LHCN-M2 (cell line): ENCODE measurements around the gene EVA1A. TPM values are rescaled to one million over a fixed set of nuclear protein-coding genes. Genes with fewer than 3 reads are reported as not detected.
A peak's percentile ranks its signal among the peaks of the same experiment; 100 is the strongest.

ENCODE experiments used
- DNase-seq: peaks from one replicate; pipeline ENCODE4 v3.0.0-alpha.2; 2012; ENCODE audit warnings: low read depth
- total RNA-seq: library from RNA; depleted of rRNA; stranded (reverse); fragments of >200 nt; gene quantifications from 2 replicates; pipeline ENCODE4 v1.2.3, GENCODE V29; 2014

The EVA1A gene
- total RNA-seq, 1 experiment from 2014 or later: 21.4 TPM

DNA sequence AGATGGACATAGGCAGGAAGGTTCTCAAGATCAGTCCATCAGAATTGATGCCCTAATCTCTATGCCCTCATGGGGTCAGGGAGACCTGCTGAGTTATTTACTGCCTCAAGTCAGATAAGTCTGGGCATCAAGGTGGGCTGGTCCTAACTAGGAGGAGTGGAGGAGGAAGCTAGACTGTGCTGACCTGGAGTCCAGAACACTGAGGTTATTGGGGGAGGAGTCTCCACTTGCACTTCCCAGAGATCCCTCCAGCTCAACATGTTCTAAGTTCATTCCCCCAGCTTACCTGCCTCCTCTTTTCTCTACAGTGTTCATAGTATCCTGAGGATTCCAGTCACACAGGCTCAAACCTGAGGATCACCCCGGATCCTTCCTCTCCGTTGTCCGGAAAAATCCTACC, 19.3 kb downstream of the EVA1A start:
- no peak for DNase-seq

DNA sequence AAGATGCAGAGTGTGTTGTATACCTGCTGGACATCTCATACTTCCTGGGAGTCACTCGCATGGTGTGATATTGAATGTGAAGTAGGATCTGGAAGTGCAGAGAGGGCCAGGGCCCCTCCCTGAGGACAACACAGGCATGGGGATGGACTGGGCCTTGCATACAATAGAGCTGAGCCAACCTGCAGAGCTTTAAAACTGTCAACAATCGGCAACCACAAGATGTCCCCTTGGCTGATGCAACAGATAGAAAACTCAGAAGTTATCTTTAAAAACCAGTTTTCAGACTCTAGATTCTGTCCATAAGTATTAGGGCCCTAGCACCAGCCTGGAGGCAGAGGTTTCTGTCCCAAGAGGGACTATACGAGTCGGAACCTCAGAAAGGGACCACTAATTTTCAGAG, 19.7 kb downstream of the EVA1A start:
- no peak for DNase-seq

DNA sequence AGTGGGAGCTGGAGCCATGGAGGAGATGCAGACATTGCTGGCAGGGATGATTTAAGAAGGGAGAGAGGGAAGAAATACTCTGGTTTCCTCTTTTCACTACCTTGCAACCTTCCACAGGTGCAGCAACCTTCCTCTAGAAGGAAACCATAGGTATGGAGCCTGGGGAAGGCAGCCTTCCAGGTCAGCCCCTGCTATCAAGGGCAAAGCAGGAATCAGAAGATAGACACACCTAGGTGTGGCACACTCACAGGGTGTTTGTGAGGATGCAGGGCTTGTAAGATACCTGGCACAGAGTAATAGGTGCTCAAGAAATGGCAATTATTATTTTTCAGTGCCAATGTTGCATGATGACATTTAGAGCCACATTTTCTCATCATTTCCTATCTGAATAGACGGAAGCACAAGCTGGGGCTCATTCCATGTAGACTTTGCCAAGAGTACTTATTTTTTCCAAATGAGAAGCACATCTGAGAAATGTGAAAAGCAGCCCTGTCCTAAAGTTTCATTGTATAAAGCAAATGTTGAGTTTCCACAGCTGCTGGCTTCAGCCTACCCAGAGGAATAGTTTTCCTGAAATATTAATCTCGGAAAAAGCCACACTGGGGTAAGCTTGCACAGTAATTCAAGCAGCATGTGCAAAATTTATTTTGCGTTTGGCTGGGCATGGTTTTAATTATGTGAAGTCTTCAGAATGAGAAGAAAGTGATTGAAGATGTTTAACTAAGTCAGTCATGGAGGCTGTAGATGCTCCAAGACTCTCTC, 20.6 kb downstream of the EVA1A start:
- no peak for DNase-seq

DNA sequence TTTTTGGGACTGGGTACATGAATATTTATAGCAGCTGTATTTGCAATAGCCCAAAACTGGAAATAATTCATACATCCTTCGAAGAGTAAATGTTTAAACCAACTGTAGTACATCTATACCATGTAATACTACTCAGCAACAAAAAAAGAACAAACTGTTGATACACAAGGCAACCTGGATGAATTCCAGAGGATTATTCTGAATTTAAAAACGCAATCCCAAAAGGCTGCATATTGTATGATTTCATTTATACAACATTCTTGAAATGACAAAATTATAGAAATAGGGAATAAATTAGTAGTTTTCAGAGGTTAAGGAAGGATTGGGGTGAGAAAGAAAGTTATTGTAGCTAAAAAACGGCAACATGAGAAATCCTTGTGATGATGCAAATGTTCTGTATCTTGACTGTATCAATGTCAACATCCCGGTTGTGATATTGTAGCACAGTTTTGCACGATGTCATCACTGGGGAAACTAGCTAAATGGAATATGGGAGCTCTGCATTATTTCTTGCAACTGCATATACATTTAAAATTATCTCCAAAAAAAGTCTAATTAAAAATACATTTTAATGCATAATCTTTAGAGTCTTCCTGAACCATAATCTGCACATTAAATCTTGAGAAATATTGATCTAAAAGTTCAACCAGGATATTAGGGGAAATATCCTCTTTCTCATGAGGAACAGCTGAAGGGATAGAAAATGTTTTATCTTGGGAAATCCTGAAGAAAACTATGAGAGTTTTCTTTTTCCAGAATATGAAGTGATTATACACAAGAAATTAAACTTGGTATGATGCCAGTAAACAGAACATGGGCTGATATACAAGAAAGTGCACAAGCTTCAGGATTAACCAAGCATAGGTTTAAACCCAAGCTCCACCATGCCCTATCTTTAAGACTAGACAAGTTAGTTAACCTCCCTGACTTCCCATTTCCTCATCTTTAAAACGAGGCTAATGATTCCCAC, 21.9 kb downstream of the EVA1A start:
- DNase-seq: no peak

DNA sequence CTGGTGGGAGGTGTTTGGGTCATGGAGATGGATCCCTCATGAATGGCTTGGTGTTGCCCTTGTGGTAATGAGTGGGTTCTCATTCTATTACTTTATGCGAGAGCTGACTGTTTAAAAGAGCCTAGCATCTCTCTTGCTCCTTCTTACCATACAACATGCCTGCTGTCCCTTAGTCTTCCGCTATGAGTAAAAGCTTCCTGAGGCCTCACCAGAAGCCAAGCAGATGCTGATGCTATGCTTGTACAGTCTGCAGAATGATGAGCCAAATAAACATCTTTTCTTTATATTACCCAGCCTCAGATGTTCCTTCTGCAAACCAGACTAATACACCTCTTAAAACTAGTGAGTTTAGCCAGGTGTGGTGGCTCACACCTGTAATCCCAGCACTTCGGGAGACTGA, 23.1 kb downstream of the EVA1A start:
- no peak for DNase-seq

DNA sequence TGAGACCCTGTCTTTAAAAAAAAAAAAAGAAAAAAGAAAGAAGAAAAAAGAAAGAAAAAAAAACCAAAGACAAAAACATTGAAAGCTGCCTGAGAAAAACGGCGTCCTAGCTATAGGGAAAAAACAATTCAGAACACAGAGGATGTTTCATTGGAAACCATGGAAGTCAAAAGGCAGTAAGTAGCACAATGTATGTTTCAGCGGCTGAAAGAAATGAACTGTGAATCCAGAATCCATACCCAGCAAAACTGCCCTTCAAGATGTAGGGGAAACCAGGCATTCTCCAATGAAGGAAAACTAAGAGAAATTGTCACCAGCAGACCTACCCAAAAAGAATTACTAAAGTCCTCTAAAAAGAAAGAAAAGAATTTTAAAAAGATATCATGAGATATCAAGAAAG, 27.6 kb downstream of the EVA1A start:
- DNase-seq: no peak

DNA sequence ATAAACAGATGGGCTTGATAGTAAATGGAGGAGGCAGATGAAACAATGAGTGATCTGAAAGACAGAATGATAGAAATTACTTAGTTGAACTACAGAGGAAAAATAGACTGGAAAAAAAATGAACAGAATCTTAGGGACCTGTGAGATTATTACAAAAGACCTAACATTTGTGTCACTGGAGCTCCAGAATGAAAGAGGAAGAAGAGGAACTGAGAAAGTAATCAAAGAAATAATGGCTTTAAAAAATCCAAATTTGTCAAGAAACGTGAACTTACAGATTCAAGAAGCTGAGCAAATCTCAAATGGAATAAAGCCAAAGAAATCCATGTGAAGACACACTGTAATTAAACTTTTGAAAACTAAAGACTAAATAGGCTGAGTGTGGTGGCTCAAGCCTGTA, 28.3 kb downstream of the EVA1A start:
- DNase-seq: no peak

DNA sequence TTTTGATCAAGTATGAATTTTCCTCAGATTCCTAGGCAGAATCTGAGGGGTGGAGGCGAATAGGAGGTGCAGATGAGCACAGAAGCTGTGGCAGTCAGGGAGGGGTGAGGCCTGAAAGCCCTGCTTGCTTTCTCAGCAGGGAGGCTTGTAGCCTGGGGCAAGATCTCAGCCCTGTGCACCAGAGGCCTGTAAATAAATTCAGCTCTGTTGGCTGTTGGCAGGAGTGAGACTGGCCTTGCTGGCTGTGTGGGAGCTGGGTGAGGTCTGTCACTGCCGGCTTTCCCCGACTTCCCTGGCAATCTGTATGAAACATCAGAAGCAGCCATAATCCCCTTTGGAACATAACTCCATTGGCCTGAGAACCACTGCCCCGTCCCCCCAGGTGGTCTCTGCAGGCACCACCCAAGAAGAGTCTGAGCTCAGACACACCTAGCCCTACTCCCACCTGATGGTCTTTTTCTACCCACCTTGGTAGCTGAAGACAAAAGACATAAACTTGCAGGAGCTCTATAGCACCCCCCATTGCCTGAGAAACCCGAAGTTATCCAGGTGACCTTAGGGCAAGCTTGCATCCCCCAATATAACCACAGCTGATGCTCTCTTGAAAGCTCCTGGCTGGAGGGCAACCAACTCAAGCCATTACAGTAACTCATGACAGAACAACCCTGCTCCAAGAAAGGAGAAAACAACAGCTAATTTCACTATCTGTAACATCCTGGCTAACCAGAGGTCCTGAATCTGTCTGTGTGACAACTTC, 32.3 kb downstream of the EVA1A start:
- DNase-seq: no peak

DNA sequence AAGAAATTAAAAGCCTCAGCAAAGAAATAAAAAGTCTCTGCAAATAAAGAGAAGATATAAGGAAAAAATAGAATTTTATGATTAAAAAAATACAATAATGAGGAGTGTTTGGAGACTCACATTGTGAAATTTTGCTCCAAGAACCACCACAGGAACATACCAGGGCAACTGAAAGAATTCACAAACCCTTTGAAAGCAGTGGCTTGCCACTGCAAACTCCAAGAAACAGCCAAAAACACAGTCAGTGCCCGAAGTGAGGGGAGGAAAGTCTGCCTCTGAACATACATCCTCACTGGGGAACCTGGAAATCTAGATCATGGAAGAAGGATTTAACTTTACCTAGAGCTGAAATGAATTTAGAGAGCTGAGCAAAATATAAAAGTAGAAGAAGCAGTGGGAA, 33.1 kb downstream of the EVA1A start:
- DNase-seq: no peak

DNA sequence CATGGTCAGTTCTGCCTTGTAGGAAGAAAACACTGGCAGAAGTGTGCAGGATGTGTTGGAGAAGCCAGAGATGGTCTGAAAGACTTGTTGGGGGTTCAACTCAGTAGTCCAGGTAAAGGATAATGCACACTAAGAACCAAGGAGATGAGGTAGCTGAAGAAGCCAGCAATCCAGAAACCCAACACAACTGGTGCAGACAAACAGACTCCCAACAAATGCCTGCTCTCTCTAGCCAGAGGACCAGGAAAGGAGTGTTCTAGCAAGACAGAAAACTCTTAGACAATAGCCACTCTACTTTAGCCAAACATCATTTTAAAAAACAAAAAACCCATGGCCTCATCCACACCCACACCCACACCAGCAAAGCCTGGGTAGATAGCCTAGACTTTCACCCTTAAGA, 33.9 kb downstream of the EVA1A start:
- DNase-seq: no peak

DNA sequence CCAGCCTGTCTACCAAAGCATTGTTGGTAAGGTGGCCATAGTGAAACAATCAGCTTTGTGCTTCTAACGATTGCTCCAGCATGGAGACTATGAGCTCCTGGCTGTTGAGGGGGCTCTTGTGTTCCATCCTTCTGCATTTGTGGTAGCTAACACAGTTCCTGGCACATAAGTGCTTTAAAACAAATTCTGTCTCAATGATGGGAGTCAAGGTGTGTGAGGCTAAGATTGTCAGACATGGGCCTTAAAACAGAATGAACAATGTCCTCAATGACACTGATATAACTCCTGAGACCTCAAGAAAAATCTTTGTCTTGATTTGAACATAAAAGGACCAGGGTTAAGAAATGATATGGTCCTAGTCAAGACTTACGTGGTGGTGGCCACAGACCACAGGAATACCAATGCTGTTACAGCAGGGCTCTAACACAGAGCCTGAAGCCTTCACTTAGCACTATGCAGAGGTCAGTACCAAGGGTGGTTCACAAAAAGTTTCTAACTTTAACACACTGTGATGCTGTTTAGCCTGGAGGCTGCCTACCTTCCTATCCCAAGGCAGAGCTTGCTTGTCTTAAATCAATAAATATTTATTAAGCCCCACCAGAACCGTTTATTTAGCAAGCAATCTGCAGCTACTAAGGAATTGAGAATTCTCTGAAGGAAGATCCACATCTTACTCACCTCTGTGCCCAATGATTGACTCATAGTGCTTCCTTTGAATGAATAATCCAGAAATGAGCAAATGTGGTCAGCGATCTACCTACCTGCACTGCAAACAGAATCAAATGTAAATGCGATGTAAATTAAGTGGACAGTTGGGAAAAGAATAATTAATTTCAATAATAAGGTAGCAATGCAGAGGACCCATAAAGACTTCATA, 35.1 kb downstream of the EVA1A start:
- peak; percentile 24 for DNase-seq

DNA sequence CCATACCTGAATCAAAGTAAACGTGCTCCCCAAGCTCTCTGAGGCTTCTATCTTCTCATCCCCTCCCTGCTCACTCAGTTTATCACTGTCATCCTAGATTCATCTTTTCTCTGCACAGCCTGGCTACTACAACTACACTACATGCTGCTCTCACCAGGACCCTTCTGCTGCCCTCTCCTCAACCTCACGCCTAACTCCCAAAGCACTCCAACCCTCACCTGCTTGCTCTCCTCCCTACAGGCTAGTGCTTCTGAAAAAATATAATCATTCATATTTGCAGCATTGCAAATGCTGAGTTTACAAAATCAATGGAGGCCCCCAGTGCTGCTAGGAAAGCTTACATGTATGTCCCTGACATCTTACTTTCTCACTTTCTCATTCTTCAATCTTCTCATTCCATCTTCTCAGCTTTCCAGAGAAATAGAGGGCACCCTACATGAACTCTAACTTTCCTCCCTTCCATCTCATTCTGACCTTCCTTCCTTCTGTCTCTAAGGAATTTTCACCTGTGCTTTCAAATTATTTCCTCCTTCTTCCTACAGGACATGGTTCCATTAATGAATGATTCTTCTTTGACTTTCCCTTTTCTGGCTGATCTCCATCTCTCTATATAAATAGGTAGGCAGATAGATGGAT, 36.3 kb downstream of the EVA1A start:
- DNase-seq: no peak

DNA sequence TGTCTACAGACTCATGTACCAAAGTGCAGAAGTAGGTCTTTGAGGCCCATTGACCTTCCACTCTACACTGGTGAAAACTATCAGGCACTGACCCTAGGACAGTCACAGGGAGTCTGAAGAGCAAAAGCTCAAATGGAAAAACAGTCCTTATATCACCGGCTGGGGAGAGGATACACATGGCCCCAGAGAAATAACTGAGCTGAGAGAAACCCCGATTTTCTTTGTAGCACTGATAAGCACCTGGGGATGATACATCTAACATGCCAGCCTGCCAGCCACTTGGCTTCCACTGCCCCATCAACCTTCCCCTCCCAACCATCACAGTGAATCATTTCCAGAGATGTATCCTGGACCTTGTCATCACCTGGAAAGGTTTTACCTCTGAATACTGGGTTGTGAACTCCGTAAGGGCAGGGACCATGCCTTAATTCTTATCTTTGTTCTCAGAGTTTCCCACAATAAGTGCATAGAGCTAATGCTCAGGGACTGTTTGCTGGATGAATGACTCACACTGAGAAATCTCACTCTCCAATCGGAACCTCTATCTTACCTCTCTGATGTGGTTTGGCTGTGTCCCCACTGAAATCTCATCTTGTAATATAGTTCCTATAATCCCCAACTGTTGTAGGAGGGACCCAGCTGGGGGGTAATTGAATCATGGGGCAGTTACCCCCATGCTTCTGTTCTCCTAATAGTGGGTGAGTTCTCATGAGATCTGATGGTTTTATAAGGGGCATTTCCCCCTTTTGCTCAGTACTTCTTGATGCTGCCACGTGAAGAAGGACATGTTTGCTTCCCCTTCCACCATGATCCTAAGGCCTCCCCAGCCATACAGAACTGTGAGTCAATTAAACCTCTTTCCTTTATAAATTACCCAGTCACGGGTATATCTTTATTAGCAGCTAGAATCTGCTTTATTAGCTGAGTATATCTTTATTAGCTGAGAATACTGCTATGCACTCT, 37.1 kb downstream of the EVA1A start:
- peak; percentile 76 for DNase-seq

DNA sequence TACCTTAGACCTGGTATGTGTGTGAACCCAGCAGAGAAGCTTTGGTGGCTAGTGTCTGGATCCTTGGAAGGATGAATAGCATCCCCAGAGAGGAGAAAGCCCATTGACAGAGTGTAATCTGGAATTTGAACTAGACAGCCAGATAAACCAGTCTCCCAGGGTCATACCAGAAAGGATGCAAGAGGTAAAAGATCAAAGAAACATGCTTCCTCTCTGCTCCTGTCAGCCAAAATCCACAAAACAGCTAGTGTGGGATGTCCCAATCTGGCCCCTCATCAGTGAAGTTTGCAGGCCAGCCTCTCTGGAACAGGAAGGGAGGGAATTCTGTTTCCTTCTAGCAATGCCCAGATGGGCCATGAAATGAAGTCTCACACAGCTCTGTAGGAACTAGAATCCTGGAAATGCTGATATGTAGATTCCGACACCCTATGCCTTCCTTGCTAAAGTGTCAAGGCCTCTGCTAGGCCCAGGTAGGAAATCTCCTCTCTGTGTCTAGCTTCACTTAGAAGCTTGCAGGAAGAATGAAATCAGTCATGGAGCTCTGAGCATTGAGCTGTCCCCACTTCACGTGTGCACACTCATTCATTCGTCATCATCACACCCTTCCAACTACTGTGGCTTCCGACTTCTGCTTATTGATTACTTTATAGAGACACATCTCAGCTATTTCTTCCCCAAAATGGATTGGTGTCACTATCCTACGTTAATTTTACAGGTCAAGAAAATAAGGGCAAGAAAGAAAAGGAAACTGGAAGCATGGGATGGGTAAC, 38.0 kb downstream of the EVA1A start:
- no peak for DNase-seq

DNA sequence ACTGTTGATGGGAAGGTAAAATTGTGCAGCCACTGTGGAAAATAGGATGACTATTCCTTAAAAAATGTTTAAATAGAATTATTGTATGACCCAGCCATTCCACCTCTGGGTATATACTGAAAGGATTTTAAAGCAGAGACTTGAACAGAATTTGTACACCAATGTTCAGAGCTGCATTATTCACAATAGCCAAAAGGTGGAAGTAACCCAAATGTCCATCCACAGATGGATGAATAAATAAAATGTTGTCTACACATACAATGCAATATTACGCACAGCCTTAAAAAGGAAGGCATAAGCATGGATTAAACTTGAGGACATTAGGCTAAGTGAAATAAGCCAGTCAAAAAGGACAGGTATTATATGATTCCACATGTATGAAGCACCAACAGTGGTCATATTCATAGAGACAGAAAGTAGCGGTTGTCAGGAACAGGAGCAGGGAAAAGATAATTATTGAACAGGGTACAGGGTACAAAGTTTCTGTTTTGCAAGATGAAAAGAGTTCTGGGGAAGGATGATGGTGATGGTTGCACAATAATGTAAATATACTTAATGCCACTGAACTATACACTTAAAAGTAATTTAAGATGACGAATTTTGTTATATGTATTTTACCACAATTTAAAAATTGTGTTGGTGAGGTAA, 39.4 kb downstream of the EVA1A start:
- no peak for DNase-seq

DNA sequence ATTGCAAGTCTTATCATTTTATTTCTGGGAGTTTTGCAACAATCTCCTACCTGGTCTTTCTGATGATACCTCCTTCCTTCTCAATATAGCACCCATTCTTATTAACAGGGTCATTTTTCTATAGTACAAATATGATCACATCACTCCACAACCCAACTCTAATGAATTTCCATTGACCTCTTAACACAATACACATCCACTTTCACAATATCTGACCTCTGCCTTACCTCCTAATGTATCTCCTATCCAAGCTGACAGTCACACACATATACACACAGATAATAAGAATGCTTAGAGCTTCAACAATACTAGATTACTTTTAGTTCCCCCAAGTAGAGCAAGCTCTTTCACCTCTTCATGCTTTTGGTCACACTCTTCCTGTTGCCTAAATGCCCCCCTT, 40.9 kb downstream of the EVA1A start:
- DNase-seq: no peak

DNA sequence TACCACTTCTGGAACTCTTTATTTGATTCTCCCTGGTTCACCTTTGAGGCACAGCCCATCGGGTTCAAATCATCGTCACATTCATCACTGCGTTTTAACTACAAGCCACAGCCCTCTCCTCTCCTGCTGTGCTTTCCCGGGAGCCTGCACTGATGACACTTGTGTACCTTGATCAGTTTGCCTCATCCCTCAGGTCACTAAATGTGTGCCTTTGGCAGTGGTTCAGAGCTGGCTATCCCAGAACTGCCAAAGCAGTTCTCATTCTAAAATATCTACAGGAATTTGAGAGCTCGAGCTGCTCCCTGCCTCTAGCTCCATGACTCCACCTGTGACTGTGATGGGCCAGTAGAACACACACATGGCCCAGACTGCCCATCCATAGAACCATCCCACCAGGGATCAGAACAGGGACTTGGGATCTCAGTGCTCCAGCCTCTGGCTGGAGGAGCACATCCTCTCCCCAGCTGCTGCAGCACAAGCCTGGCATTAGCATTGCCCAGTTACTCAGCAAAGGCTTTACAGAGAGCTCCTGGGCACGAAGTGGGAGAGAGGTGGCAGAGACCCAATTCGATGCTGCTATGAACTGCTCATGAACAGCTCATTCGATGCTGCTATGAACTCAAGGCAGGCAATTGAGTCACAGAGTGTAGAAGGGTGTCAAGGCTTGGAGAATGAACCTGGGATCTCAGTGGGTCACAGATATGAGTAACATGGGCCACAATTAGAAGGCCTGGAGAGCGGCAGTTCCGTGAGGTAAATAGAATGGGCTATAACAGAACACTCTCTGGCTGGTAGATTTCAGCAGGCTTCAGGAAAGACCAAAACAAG, 41.9 kb downstream of the EVA1A start:
- no peak for DNase-seq
